GM12878 (cell line): ENCODE measurements around the gene WDR75. TPM values are rescaled to one million over a fixed set of nuclear protein-coding genes. Genes with fewer than 3 reads are reported as not detected.

Experiments
- ATAC-seq: fragments of 200-7000 bp; cut with Tn5 transposase; 3 replicates; pipeline ENCODE4 v1.9.1; 2020; ENCODE audit warnings: mild to moderate bottlenecking, moderate library complexity
- BruUV-seq: library from RNA; stranded (reverse); fragments of 400-500 nt; replicated peaks from 2 replicates; lab custom pipeline; 2021; lab: Mats Ljungman, UMichigan
- CTCF ChIA-PET: fragments of 300-600 bp; sonication (Branson Sonifier 250); formaldehyde crosslinking; extraction: SDS; loops from one replicate; lab custom pipeline; 2021; ENCODE audit warnings: inconsistent platforms; lab: Yijun Ruan, JAX
- POLR2A ChIA-PET: fragments of 350-600 bp; formaldehyde crosslinking; extraction: SDS; loops from one replicate; lab custom pipeline; 2021; ENCODE audit warnings: inconsistent platforms; lab: Charles Lee
- RAD21 ChIA-PET: fragments of 300-600 bp; sonication (Branson Sonifier 250); formaldehyde crosslinking; loops from one replicate; lab custom pipeline; 2023; ENCODE audit warnings: antibody characterized with exemption; ENCODE audit not compliant: unreplicated experiment; lab: Charles Lee
- SMC1A ChIA-PET: fragments of 300-600 bp; sonication (Branson Sonifier 250); formaldehyde crosslinking; loops from one replicate; lab custom pipeline; 2023; ENCODE audit not compliant: unreplicated experiment, uncharacterized antibody; lab: Charles Lee
- DNase-seq: peaks from one replicate; pipeline ENCODE4 v3.0.0-alpha.2; 2011; ENCODE audit warnings: low read depth, low spot score
- FAIRE-seq: peaks from 3 replicates; lab custom pipeline; 2011; peaks lifted over from hg19 to GRCh38; lab: Jason Lieb, UNC
- H2AFZ ChIP-seq: 2 replicates; pipeline ENCODE4 v1.6.0; 2011; ENCODE audit warnings: low read depth, low read length, control low read depth; ENCODE audit not compliant: control insufficient read depth
- H3K27ac ChIP-seq: 2 replicates; pipeline ENCODE4 v1.5.1; 2011; ENCODE audit warnings: control low read depth; ENCODE audit not compliant: control insufficient read depth, insufficient read depth
- H3K27me3 ChIP-seq, 2 experiments: replicated peaks in 1 of 2; 2 replicates each; pipeline versions ENCODE4 v1.6.0 to v1.6.1; 2011; ENCODE audit warnings: low read length in 1 of 2; ENCODE audit not compliant: control insufficient read depth in 2 of 2, insufficient read depth in 2 of 2
- H3K36me3 ChIP-seq, 2 experiments: 2 replicates each; pipeline ENCODE4 v1.5.1; 2011; ENCODE audit warnings: low read length in 1 of 2; ENCODE audit not compliant: control insufficient read depth in 2 of 2, insufficient read depth in 2 of 2
- H3K4me1 ChIP-seq: 2 replicates; pipeline ENCODE4 v1.6.1; 2011; ENCODE audit warnings: mild to moderate bottlenecking, low read length, moderate library complexity, mixed read lengths; ENCODE audit not compliant: control insufficient read depth, insufficient read depth
- H3K4me2 ChIP-seq: 2 replicates; pipeline ENCODE4 v1.6.0; 2011; ENCODE audit warnings: control low read depth; ENCODE audit not compliant: control insufficient read depth, insufficient read depth
- H3K4me3 ChIP-seq: fragments of 200-600 bp; sonication (generic); 2 replicates; pipeline ENCODE4 v1.5.1; 2016
- H3K79me2 ChIP-seq: 2 replicates; pipeline ENCODE4 v1.6.0; 2011; ENCODE audit warnings: low read length; ENCODE audit not compliant: control insufficient read depth, insufficient read depth
- H3K9ac ChIP-seq: 2 replicates; pipeline ENCODE4 v1.8.0; 2011; ENCODE audit warnings: low read length, control low read depth, mixed read lengths; ENCODE audit not compliant: control insufficient read depth, insufficient read depth
- H3K9me3 ChIP-seq: replicated peaks from 3 replicates; pipeline ENCODE4 v1.5.1; 2011; ENCODE audit warnings: mild to moderate bottlenecking, low read length; ENCODE audit not compliant: control insufficient read depth, insufficient read depth
- H4K20me1 ChIP-seq: 2 replicates; pipeline ENCODE4 v1.6.0; 2011; ENCODE audit not compliant: control insufficient read depth, insufficient read depth
- CBX3 ChIP-seq: fragments of 200-600 bp; sonication (generic); IDR thresholded peaks from 2 replicates; pipeline ENCODE4 v1.6.1; 2016; ENCODE audit warnings: low read depth, borderline replicate concordance
- CEBPB ChIP-seq, 2 experiments: fragments of 150-350 bp in 1 of 2; IDR thresholded peaks; 2 replicates each; pipeline ENCODE4 v1.6.1; 2012 to 2014; ENCODE audit warnings: low read depth in 2 of 2, low read length in 2 of 2, borderline replicate concordance in 1 of 2, inconsistent platforms in 1 of 2
- EGR1 ChIP-seq, 2 experiments: IDR thresholded peaks; 1 replicate in 1 of 2; 2 replicates in 1 of 2; pipeline ENCODE4 v1.6.1; 2011 to 2012; ENCODE audit warnings: low read depth in 2 of 2, low read length in 2 of 2, borderline replicate concordance in 1 of 2, mild to moderate bottlenecking in 1 of 2, moderate library complexity in 1 of 2
- FOS ChIP-seq: IDR thresholded peaks from 3 replicates; pipeline ENCODE4 v1.6.1; 2011; ENCODE audit warnings: borderline replicate concordance; ENCODE audit not compliant: insufficient read length; ENCODE audit errors: extremely low read depth
- IKZF1 ChIP-seq: fragments of 450-650 bp; conservative IDR thresholded peaks from 2 replicates; pipeline ENCODE4 v1.6.1; 2017; ENCODE audit warnings: antibody characterized with exemption, mild to moderate bottlenecking
- MTA3 ChIP-seq: IDR thresholded peaks from 2 replicates; pipeline ENCODE4 v1.6.1; 2012; ENCODE audit warnings: low read length, inconsistent platforms, borderline replicate concordance
- NRF1 ChIP-seq: conservative IDR thresholded peaks from 2 replicates; pipeline ENCODE4 v1.6.1; 2011; ENCODE audit warnings: mild to moderate bottlenecking, low read depth, low read length, improper control_type of control experiment
- RFX5 ChIP-seq: IDR thresholded peaks from 2 replicates; pipeline ENCODE4 v1.6.1; 2011; ENCODE audit warnings: low read depth, low read length, improper control_type of control experiment
- SREBF1 ChIP-seq: IDR thresholded peaks from 2 replicates; pipeline ENCODE4 v1.6.1; 2012; ENCODE audit warnings: mild to moderate bottlenecking, low read length
- SUPT20H ChIP-seq: IDR thresholded peaks from 2 replicates; pipeline ENCODE4 v1.6.1; 2011; ENCODE audit warnings: low read depth, mild to moderate bottlenecking, low read length, moderate library complexity, borderline replicate concordance; ENCODE audit not compliant: control insufficient read depth
- ZBTB33 ChIP-seq: fragments of 450-650 bp; IDR thresholded peaks from 2 replicates; pipeline ENCODE4 v1.6.1; 2017; ENCODE audit warnings: mild to moderate bottlenecking
- WGBS: methylation state at CpG from one replicate; pipeline ENCODE4 v1.1.6; 2016; ENCODE audit warnings: low lambda C conversion rate; ENCODE audit not compliant: insufficient replicate concordance, insufficient coverage; ENCODE audit errors: missing lambda C conversion rate; 5-methylcytosine and 5-hydroxymethylcytosine counted together
- in situ Hi-C: fragments of 300-500 bp; cut with MboI; formaldehyde crosslinking; loops from 9 replicates; pipeline ENCODE4 v1.14.3; 2018; ENCODE audit warnings: mixed read lengths
- intact Hi-C: fragments of 100-400 bp; cut with micrococcal nuclease; formaldehyde crosslinking; loops from one replicate; pipeline ENCODE4 v1.14.2; 2022; ENCODE audit not compliant: unreplicated experiment
- polyA plus RNA-seq, 11 experiments: library from polyadenylated mRNA; depleted of rRNA in 4 of 11; unstranded in 6 of 11; stranded (reverse) in 5 of 11; fragments of >200 nt; fragmentation: Nextera tagmentation in 4 of 11; fragmentation: Illumina TruSeq in 1 of 11; extraction: Ambion mirVana in 4 of 11; extraction: Trizol in 1 of 11; gene quantifications; 1 replicate in 1 of 11; 2 replicates in 10 of 11; pipeline versions ENCODE4 v1.2.1 to v1.2.3, GENCODE V29; 2011 to 2016; ENCODE audit warnings: inconsistent platforms in 2 of 11, missing spikeins in 2 of 11, low read depth in 1 of 11
- total RNA-seq, 4 experiments: library from RNA; depleted of rRNA in 3 of 4; stranded (reverse); fragments of >200 nt in 3 of 4; fragmentation: Illumina TruSeq in 1 of 4; extraction: Trizol in 1 of 4; gene quantifications; 2 replicates each; pipeline versions ENCODE4 v1.2.1 to v1.2.3, GENCODE V29; 2013 to 2021

The WDR75 gene
- total and polyA plus RNA-seq, 10 of the 15 experiments (the other 5 are each of a cell fraction or from before 2014, with no cell fraction given), result 53.1 to 98.5 (median 71.5) TPM

GRCh38 chr2:189522435-189523151, 81.3 kb downstream of the WDR75 start:
- no peak overlapping the region for H3K9ac ChIP-seq
- no peak for ATAC-seq
- H3K4me1 ChIP-seq, result no peaks in the 10 kb centered on the region
- no peaks in the 10 kb centered on the region for H3K9me3 ChIP-seq
- in situ Hi-C loops (no loop called here), intact Hi-C loops (no loop called here)
- no peaks in the 10 kb centered on the region for H3K36me3 ChIP-seq
- no peaks in the 10 kb centered on the region for H4K20me1 ChIP-seq
- H2AFZ ChIP-seq, result no peak overlapping the region
- H3K27ac ChIP-seq, result no peak overlapping the region
- H3K4me2 ChIP-seq, result no peak overlapping the region
- ChIA-PET CTCF (no interaction called here), RAD21 (no interaction called here), POLR2A (no interaction called here), SMC1A (no interaction called here)
- DNase-seq, result no peak
- 52% methylated on average over 5 of the region's 5 CpGs for WGBS
- no TSS peak for BruUV-seq
- no peak for TF ChIP-seq IKZF1
- no peak for TF ChIP-seq FOS
- no peak for TF ChIP-seq ZBTB33
- TF ChIP-seq CBX3, result no peak
- no peak for TF ChIP-seq SUPT20H
- no peak for TF ChIP-seq CEBPB (IDR thresholded peaks at IDR 0.05; ENCODE audit: borderline replicate concordance in 1 of 2, low read depth in 2 of 2, low read length in 2 of 2)
- no peak for TF ChIP-seq EGR1 (IDR thresholded peaks at IDR 0.05; ENCODE audit: borderline replicate concordance in 1 of 2, low read depth in 2 of 2, low read length in 2 of 2)
- no peak for TF ChIP-seq RFX5
- no peak for TF ChIP-seq MTA3
- no peak for TF ChIP-seq NRF1
- TF ChIP-seq SREBF1, result no peak
- no peaks in the 10 kb centered on the region; a peak in 1 of 4 replicates for H3K27me3 ChIP-seq
- no peaks in the 10 kb centered on the region for H3K79me2 ChIP-seq
- H3K4me3 ChIP-seq, result no peak overlapping the region
- no peak for FAIRE-seq
